Activated CD8-positive, alpha-beta memory T cell treated with anti-CD3 and anti-CD28 coated beads, Interleukin-2, amount 50 U/mL, for 1 hour (primary cell): ENCODE data around the gene TEX264.
"Not testable (repeated sequence)": the region's sequence is repeated elsewhere in the genome, so short reads cannot be mapped to it uniquely, and the experiment has no call there.

ENCODE experiments used
- DNase-seq: peaks from one replicate; pipeline ENCODE4 v3.0.0-alpha.2; 2020; ENCODE audit errors: extremely low read depth

TEX264 gene

DNA sequence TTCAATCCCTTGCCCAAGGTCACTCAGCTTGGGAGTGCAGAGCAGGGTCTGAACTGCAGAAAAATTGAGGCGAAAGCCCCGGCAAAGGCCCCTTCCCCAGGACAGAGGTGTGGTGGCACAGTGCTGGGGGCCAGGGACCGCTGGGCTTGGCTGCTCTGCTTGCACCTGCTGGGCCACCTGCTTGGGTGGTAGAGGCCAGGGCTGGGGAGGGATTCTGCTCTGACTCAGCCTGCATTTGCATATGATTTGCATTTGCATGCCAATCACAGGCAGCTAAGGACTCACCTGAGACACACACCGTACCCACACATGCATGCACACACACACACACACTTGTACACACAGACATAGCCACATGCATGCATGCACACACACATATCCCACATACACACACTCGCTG lies 45.8 kb downstream of the TEX264 start:
- DNase-seq = no peak

DNA sequence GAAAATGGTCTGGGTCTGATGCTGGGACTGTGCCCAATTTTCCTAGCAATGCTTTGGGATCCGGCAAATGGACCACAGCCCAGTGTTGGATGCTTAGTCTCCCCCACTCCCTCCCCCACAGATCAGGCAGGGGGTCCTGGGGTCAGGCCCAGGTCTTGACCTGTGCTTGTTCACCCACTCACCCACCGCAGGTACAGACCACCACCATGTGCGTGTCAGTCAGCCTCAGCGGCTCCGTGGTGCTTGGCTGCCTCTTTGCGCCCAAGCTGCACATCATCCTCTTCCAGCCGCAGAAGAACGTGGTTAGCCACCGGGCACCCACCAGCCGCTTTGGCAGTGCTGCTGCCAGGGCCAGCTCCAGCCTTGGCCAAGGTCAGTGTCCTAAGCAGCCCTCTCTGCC lies 46.4 kb downstream of the TEX264 start:
- DNase-seq = no peak

DNA sequence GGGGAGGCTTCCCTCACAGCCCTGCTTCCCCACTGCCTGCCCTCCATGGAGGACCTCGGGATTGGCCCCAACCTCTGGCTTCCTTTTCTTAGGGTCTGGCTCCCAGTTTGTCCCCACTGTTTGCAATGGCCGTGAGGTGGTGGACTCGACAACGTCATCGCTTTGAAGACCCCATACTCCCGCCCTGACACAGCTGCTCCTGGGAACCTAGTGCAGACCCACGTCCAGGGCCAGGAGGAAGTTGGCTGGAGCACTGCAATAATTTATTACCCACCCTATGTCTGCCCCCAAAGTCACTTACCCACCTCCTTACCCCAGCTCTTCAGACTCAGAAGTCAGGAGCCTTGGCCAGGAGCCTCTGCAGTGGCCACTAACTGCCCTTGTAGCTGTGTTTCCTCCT lies 46.9 kb downstream of the TEX264 start:
- DNase-seq = no peak

DNA sequence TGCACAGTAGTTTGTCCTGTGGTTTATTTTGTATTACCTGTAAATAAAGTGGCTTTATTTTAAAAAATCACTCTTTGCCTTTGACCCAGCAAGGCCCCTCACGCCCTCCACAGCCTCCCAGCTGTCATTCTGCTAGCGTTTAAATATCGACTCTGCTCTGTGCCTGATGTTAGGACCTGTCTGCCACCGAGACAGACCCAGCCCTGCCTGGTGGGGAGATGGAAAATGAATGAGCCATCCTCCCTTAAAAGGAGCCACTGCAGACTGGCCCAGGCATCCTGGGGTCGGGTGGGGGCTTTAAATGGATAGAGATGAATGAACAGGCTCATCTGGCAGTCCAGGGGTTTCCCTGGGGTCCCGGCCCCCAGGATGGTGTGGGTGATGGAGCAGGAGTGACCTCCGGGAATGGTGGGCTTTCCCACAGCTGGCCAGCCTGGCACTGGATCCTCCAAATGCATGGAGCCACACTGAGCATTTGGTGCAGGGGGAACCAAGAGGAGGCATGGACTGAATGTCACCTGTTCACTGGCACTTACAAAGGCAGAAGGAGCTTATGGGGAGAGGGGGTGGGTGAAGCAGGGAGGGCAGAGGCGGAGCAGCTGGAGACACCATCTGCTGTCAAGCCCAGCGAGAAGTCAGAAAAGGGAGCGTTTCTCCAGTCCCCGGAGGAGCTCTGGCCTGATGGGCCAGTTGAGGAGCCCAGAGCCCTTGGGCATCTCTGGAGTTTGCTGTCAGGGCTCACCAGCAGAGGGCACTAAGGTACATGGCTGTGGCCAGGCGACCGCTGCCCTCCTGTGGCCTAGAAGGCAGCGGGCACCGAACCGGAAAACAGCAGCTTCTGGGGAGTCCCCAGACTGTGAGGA lies 47.7 kb downstream of the TEX264 start:
- no peak for DNase-seq

GRCh38 chr3:51719410-51720025 lies 48.5 kb downstream of the TEX264 start:
- DNase-seq = no peak

DNA sequence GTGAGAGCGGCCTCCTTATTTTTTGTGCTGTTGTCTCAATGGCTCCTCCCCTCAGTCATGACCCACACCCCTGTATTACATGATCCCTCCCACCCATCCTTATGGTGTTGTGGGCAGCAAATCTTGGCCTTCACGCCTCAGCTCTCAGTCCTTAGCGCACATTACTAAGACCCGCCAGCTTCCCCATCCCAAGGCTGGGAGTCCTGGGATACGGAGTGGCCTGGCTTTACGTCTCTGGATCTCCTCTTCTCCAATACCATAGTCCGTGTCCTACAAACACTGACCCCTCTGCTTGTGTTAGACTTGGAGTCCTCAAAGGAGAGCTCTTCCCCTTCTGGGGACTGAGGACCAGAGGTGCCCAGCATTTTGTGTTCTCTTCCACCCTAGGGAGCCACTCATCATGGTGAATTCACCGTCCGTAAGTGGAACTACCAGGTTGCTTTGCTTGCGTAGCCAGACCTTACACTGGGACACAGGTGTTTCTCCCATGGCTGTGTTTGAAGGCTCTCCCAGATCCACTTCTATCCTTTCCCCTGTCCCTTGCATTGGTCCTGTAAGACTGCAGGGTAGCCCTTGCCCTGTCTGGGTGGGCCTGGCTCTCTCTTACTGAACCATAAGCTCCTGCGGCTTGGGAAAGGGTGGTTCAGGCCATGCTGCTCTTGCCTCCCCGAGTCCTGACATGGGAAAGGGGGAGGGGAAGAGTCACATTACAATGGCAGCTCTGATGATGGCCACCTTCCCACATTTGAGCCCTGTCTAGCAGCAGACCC lies 49.4 kb downstream of the TEX264 start:
- DNase-seq = no peak

- DNase-seq = no peak
Measured at GRCh38 chr3:51721062-51721745, 50.2 kb downstream of the TEX264 start.

- DNase-seq = no peak
Measured at GRCh38 chr3:51722362-51722761, 51.3 kb downstream of the TEX264 start.

GRCh38 chr3:51727500-51727899 lies 56.4 kb downstream of the TEX264 start:
- no peak for DNase-seq

GRCh38 chr3:51729042-51729633 lies 58.1 kb downstream of the TEX264 start:
- DNase-seq = no peak

- DNase-seq = no peak
Measured at GRCh38 chr3:51733859-51734571, 63.0 kb downstream of the TEX264 start.

GRCh38 chr3:51734572-51734907 lies 63.5 kb downstream of the TEX264 start:
- DNase-seq = no peak

GRCh38 chr3:51735039-51735438 lies 64.0 kb downstream of the TEX264 start:
- DNase-seq = no peak

- DNase-seq = no peak
Measured at GRCh38 chr3:51735950-51736349, 64.9 kb downstream of the TEX264 start.

GRCh38 chr3:51739110-51739509 lies 68.1 kb downstream of the TEX264 start:
- DNase-seq = no peak

DNA sequence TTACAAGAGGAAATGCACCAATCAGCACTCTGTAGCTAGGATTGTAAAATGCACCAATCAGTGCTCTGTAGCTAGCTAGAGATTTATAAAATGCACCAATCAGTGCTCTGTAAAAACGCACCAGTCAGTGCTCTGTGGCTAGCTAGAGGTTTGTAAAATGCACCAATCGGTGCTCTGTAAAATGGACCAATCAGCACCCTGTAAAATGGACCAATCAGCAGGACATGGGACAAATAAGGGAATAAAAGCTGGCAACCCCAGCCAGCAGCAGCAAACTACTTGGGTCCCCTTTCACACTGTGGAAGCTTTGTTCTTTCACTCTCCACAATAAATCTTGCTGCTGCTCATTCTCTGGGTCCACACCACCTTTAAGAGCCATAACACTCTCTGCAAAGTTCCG lies 71.3 kb downstream of the TEX264 start:
- not testable (repeated sequence) for DNase-seq

- not testable (repeated sequence) for DNase-seq
Measured at GRCh38 chr3:51742978-51743377, 71.9 kb downstream of the TEX264 start.

- no peak for DNase-seq
Measured at GRCh38 chr3:51747840-51748239, 76.8 kb downstream of the TEX264 start.

- no peak for DNase-seq
Measured at GRCh38 chr3:51748327-51748726, 77.3 kb downstream of the TEX264 start.

GRCh38 chr3:51750878-51751277 lies 79.8 kb downstream of the TEX264 start:
- DNase-seq = no peak

DNA sequence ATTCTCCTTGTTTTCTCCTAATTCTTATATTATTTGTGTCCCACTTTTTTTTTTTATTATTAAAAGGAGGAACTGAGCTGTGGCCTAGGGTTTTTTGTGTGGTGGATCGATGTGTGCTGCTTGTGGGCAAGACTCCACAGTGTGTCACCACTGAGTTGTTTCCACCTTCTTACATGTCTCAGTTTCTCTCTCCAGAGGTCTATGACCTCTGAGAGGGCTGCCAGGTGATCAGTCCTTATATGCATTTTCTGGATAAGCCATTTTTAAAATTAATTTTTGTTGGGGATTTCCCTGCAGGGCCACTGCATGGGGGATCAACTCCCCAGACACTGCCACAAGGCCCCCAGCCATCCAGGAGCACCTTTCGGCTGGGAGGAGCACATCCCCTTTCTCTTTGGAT lies 80.2 kb downstream of the TEX264 start:
- DNase-seq = no peak
